Measurements from ENCODE around the gene PITHD1.

DNA sequence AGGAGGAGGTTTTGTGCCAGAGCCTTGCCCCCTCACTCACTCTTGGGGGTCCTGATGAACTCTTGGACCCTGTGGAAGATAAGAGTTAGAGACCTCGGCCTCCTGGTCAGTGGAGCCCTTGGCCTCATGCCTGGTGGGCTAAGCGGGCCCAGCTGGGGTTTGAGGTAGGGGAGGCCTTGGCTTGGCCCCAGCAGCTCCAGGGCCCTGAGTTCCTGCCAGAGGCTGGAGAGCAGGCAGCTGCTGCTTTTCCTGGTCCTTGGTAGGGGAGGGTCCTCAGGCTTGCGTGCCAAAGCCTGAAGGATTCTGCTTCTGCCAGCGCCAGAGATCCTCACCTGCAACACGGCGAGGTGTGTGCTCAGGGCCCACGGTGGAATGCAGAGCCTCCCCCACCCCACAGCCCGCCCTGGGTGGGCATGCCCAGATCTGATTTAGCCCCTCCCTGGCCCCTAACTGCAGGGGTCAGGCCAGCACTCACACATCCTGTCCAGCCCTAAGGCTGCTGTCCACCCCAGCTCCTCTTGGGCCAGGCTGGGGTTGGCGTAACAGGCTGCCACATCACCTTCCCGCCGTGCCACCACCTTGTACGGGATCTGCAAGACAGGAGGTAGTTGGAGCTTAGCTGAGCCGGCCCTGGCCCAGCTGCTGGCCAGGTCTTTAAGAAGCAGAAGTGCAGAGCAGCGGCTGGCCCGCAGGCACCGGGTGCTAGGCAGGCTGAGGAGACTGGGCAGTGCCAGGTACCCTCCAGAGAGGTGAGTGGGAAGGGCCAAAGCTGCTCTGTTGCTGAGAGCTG is 17.7 kb downstream of the PITHD1 start:
- TF ChIP-seq, protein P1, sequence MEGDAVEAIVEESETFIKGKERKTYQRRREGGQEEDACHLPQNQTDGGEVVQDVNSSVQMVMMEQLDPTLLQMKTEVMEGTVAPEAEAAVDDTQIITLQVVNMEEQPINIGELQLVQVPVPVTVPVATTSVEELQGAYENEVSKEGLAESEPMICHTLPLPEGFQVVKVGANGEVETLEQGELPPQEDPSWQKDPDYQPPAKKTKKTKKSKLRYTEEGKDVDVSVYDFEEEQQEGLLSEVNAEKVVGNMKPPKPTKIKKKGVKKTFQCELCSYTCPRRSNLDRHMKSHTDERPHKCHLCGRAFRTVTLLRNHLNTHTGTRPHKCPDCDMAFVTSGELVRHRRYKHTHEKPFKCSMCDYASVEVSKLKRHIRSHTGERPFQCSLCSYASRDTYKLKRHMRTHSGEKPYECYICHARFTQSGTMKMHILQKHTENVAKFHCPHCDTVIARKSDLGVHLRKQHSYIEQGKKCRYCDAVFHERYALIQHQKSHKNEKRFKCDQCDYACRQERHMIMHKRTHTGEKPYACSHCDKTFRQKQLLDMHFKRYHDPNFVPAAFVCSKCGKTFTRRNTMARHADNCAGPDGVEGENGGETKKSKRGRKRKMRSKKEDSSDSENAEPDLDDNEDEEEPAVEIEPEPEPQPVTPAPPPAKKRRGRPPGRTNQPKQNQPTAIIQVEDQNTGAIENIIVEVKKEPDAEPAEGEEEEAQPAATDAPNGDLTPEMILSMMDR (IDR thresholded peaks at IDR 0.05; ENCODE audit: low read depth, low read length, poor library complexity, severe bottlenecking): no peak
- TF ChIP-seq EZH2phosphoT487 (IDR thresholded peaks at IDR 0.05; ENCODE audit: borderline replicate concordance, low read length): no peak
